C4-2B (cell line): ENCODE data around the gene LYRM4.

ENCODE experiments used
- CTCF ChIP-seq: fragments of 450-650 bp; conservative IDR thresholded peaks from 2 replicates; pipeline ENCODE4 v1.5.1; 2017; ENCODE audit warnings: mild to moderate bottlenecking
- ZFX ChIP-seq: fragments of 450-650 bp; IDR thresholded peaks from 2 replicates; pipeline ENCODE4 v1.6.1; 2017

GRCh38 chr6:5078121-5078669 lies 182.6 kb downstream of the LYRM4 start:
- no peak; the same call in 1 of the 2 replicates for TF ChIP-seq CTCF
- no peak for TF ChIP-seq ZFX
